Testis (tissue), 3 donors: ENCODE data around the gene RPS3. TPM values are rescaled to one million over a fixed set of nuclear protein-coding genes. Genes with fewer than 3 reads are reported as not detected.
"Not testable (repeated sequence)": the region's sequence is repeated elsewhere in the genome, so short reads cannot be mapped to it uniquely, and the experiment has no call there.

Source experiments
- DNase-seq: peaks from one replicate; pipeline ENCODE4 v3.0.0-alpha.2; 2019
- H3K27ac ChIP-seq, 2 donors: fragments of 200-600 bp; sonication (generic); one replicate each; pipeline ENCODE4 v1.5.1; 2019
- H3K27me3 ChIP-seq: fragments of 200-600 bp; sonication (generic); one replicate; pipeline ENCODE4 v1.5.1; 2019
- H3K36me3 ChIP-seq: fragments of 200-600 bp; sonication (generic); one replicate; pipeline ENCODE4 v1.5.1; 2017; ENCODE audit warnings: low read depth; ENCODE audit errors: missing control alignments
- H3K4me1 ChIP-seq: fragments of 200-600 bp; sonication (generic); one replicate; pipeline ENCODE4 v1.5.1; 2019
- H3K4me3 ChIP-seq, 2 donors: fragments of 200-600 bp; sonication (generic); one replicate each; pipeline ENCODE4 v1.5.1; 2017 to 2019
- H3K9me3 ChIP-seq: fragments of 200-600 bp; sonication (generic); one replicate; pipeline ENCODE4 v1.5.1; 2017
- POLR2A ChIP-seq: fragments of 450-650 bp; IDR thresholded peaks from one replicate; pipeline ENCODE4 v1.6.1; 2017; ENCODE audit warnings: antibody characterized with exemption, mild to moderate bottlenecking, moderate library complexity
- whole genome bisulfite sequencing, 2 donors: methylation state at CpG; one replicate each; pipeline ENCODE4 v1.1.5; 2018; 5-methylcytosine and 5-hydroxymethylcytosine counted together
- intact Hi-C: fragments of 100-400 bp; cut with DNase I; formaldehyde crosslinking; loops from one replicate; pipeline ENCODE4 v1.15.1; 2023; ENCODE audit warnings: low total_unique reads
- polyA plus RNA-seq: library from polyadenylated mRNA; stranded (reverse); fragments of 350-450 nt; fragmentation: Illumina TruSeq; extraction: RNeasy Lipid Tissue Mini Kit (QIAGEN cat#74804); gene quantifications from one replicate; pipeline ENCODE4 v1.2.3, GENCODE V29; 2014; ENCODE audit warnings: low read depth, low replicate concordance; ENCODE audit not compliant: insufficient read depth
- total RNA-seq, 2 donors: library from RNA; depleted of rRNA; stranded (reverse); fragments of >200 nt; gene quantifications; one replicate each; pipeline ENCODE4 v1.2.3, GENCODE V29; 2016
- TF ChIP-seq, protein P1 (sequence below), 3 experiments: fragments of 450-650 bp in 2 of 3; fragments of 200-600 bp in 1 of 3; sonication (generic) in 1 of 3; IDR thresholded peaks; one replicate each; pipeline ENCODE4 v1.5.1; 2016 to 2019; ENCODE audit warnings: antibody characterized with exemption in 3 of 3, mild to moderate bottlenecking in 2 of 3, moderate library complexity in 1 of 3

Gene RPS3
- total and polyA plus RNA-seq, 3 donors from 2014 or later = 464 to 1,294 (median 925) TPM

- TF ChIP-seq, protein P1, sequence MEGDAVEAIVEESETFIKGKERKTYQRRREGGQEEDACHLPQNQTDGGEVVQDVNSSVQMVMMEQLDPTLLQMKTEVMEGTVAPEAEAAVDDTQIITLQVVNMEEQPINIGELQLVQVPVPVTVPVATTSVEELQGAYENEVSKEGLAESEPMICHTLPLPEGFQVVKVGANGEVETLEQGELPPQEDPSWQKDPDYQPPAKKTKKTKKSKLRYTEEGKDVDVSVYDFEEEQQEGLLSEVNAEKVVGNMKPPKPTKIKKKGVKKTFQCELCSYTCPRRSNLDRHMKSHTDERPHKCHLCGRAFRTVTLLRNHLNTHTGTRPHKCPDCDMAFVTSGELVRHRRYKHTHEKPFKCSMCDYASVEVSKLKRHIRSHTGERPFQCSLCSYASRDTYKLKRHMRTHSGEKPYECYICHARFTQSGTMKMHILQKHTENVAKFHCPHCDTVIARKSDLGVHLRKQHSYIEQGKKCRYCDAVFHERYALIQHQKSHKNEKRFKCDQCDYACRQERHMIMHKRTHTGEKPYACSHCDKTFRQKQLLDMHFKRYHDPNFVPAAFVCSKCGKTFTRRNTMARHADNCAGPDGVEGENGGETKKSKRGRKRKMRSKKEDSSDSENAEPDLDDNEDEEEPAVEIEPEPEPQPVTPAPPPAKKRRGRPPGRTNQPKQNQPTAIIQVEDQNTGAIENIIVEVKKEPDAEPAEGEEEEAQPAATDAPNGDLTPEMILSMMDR (IDR thresholded peaks at IDR 0.05) = no peak
- TF ChIP-seq POLR2A = no peak
- no peak overlapping the region for H3K27ac ChIP-seq
- H3K36me3 ChIP-seq = no peaks in the 10 kb centered on the region
- no peak for DNase-seq
- WGBS, 2 donors = 79 to 84% methylated on average over 8 to 9 of the region's 9 CpGs
- intact Hi-C loops = no loop called here
- H3K9me3 ChIP-seq = no peaks in the 10 kb centered on the region
- no peaks in the 10 kb centered on the region for H3K4me1 ChIP-seq
- H3K27me3 ChIP-seq = no peaks in the 10 kb centered on the region
- no peak overlapping the region for H3K4me3 ChIP-seq
Measured at GRCh38 chr11:75376175-75376574, 23.1 kb upstream of the RPS3 start.

GRCh38 chr11:75378776-75379175 lies 20.5 kb upstream of the RPS3 start:
- DNase-seq, H3K27ac ChIP-seq, intact Hi-C loops, H3K27me3 ChIP-seq, H3K9me3 ChIP-seq, H3K4me1 ChIP-seq, H3K4me3 ChIP-seq, H3K36me3 ChIP-seq: not testable (repeated sequence)
- 86 to 95% methylated on average over 17 of the region's 17 CpGs for WGBS, 2 donors

DNA sequence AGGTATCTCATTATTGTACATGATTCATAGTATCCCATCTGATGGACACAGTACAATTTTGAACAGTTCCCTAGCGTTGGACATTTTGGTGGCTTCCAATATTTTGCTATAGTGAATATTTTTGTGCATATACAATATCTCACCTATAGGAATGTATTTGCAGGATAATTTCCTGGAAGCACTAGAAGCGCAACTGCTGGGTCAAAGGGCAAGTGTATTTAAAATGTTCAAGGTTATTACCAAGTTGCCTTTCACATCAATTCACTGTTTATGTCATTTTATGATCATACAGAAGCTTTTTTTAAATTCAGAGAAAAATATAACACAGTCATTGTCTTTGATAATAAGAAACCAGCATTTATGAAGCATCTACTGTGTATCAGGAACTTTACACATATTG lies 19.1 kb upstream of the RPS3 start:
- no peaks in the 10 kb centered on the region for H3K36me3 ChIP-seq
- H3K27me3 ChIP-seq = no peaks in the 10 kb centered on the region
- no peak overlapping the region for H3K4me3 ChIP-seq
- H3K9me3 ChIP-seq = no peaks in the 10 kb centered on the region
- H3K27ac ChIP-seq = no peak overlapping the region
- TF ChIP-seq POLR2A = no peak
- TF ChIP-seq, protein P1 (IDR thresholded peaks at IDR 0.05) = no peak
- DNase-seq = no peak
- no peaks in the 10 kb centered on the region for H3K4me1 ChIP-seq
- 92 to 98% methylated on average over 2 of the region's 2 CpGs for WGBS, 2 donors
- intact Hi-C loops = loop anchor here (10.0 kb wide), 2 partner anchors 45 to 95 kb away; no protein-coding TSS in a partner anchor

GRCh38 chr11:75380716-75381420 lies 18.4 kb upstream of the RPS3 start:
- Histone ChIP-seq H3K36me3 (no peaks in the 10 kb centered on the region), H3K4me1 (no peaks in the 10 kb centered on the region), H3K9me3 (no peaks in the 10 kb centered on the region), H3K4me3 (no peak overlapping the region), H3K27ac (no peak overlapping the region), H3K27me3 (no peaks in the 10 kb centered on the region)
- intact Hi-C loops = loop anchor here (10.0 kb wide), 2 partner anchors 46 to 96 kb away; no protein-coding TSS in a partner anchor
- DNase-seq = no peak
- TF ChIP-seq POLR2A = no peak
- WGBS, 2 donors = 81 to 90% methylated on average over 7 of the region's 7 CpGs

DNA sequence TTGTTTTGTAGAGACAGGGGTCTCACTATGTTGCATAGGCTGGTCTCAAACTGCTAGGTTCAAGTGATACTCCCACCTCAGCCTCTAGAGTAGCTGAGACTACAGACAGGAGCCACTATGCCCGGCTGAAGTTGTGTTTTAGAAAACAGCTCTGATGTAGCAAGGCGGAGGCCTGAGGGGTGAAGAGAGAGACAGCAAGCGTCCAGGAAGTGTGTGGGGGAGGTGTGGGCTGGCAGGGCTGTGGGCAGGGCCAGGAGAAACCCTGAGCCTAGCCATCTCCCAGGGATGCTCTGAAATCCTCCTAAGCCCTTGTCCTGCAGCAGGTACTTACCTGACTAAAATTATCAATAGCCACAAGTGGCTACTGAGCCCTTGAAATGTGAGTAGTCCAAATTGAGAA lies 16.1 kb upstream of the RPS3 start:
- H3K4me3 ChIP-seq = no peak overlapping the region
- no peaks in the 10 kb centered on the region for H3K27me3 ChIP-seq
- 63 to 69% methylated on average over 3 of the region's 3 CpGs for WGBS, 2 donors
- no peaks in the 10 kb centered on the region for H3K4me1 ChIP-seq
- TF ChIP-seq, protein P1 (IDR thresholded peaks at IDR 0.05) = no peak
- no peak for TF ChIP-seq POLR2A
- H3K9me3 ChIP-seq = no peaks in the 10 kb centered on the region
- H3K36me3 ChIP-seq = no peaks in the 10 kb centered on the region
- no peak overlapping the region for H3K27ac ChIP-seq
- DNase-seq = no peak
- intact Hi-C loops = loop anchor here (10.0 kb wide), 2 partner anchors 48 to 98 kb away; no protein-coding TSS in a partner anchor
